GM21825 (cell line): ENCODE measurements around the gene CELF4.

Source experiments
- ATAC-seq: cut with Tn5 transposase; IDR thresholded peaks from one replicate; pipeline ENCODE4 v1.9.1; 2021; ENCODE audit warnings: mild to moderate bottlenecking, moderate library complexity; ENCODE audit not compliant: unreplicated experiment

The CELF4 gene

DNA sequence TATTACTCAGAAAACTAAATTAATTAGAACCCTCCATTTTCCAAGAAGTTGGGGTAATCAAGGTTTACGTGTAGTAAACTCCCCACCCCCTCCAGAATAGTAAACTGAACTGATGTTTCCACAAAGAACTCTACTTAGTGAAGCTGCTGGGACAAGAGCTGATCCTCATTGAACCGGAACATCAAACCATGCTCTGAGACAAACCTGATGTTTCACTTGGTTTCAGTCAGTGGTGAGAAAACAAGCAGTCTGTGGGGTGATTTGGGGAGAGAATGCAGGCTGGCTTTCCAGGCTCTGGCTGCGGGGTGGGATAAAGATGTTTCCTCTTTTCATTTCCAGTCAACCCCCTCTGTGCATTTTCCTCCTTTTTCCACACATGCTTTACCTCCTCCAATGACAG, 38.2 kb downstream of the CELF4 start:
- ATAC-seq: no peak

DNA sequence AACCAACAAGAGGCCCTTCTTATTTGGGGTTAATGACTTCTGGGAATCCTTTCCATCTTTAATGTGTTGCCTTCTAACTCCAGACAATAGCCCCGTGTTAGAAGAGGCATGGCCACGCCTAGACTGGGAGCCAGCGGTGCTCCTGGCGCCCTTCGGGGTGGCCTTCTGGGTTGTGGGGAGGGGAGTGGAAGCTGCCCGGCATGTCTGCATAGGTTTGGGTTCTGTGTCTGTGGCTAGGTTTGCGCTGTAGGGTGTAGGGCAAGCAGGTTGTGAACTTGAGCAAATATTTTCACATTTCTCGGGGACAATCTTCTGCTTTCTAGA, 40.4 kb downstream of the CELF4 start:
- no peak for ATAC-seq

DNA sequence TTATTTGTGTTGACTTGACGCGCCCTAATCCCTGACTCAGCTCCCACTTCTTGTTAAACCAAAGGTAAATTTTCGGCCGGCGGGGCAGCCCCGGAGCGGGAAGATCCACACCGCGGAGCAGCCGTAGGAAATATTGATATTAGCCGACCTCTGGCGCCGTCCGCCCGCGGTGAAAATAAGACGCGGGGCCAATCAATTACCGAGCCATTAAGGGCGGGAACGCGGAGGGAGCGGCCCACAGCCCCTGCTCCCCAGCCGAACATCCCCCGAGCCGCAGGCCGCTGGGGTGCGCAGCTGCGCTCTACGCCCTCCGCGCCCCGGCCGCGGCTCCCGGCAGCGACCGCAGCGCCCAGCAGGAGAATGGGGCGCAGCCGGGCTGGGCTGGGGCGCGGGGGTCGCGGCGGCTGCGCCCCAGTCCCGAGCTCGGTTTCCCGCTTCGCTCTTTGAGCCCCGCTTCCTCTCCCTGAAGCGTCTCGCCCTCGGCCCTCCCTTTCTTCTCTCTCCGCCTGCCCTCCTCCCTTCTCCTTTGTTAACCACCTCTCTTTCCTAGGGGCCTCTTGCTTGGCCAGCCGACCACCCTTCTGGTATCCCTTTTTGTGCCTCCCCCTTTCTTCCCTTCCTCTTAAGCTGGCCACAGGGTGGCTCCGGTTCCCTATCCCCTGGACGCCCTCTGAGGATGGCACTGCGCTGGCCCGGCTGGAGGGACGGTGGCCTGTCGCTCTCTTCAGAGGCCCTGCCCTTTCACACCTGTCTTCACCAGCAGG, 40.9 kb downstream of the CELF4 start:
- ATAC-seq: no peak

DNA sequence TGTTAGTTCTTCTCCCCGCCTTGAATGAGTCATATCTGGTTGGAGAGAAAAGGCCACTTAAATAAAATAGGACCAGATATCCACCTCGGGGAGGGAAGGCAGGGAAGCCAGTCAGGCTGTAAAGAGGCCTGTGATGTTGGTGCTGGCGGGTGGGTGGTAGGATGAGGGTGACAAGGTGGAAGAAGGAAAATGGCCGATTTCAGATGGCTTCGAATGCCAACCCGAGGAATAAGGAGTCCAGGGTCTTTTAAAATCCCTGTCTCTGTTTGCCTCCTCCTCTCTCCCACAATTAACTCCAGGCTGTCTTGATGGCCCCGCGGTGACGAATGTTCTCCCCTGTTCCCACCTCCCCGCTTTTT, 41.5 kb downstream of the CELF4 start:
- no peak for ATAC-seq

- no peak for ATAC-seq
Measured at GRCh38 chr18:37521510-37522465, 43.8 kb downstream of the CELF4 start.

DNA sequence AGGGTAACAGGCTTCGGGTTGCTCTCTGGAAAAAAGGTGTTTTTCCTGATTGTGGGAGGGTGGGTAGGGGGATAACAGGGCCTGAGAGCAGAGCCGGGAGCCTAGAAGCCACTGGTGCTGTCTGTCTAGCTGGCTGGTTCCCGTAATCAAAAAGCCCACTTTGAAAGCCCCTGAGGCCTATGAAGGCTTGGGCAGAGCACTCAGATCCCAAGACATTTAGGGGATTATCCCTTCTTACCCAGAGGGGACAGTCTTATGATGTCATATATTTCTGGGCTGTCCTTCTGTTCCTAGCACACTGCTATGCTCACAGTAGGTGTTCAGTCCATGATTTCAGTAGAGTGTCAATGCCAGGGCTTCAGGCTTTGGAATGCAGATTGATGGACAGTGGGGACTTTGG, 45.1 kb downstream of the CELF4 start:
- ATAC-seq: no peak

- ATAC-seq: no peak
Measured at GRCh38 chr18:37519510-37520135, 46.0 kb downstream of the CELF4 start.

GRCh38 chr18:37516361-37516853, 49.2 kb downstream of the CELF4 start:
- ATAC-seq: no peak

DNA sequence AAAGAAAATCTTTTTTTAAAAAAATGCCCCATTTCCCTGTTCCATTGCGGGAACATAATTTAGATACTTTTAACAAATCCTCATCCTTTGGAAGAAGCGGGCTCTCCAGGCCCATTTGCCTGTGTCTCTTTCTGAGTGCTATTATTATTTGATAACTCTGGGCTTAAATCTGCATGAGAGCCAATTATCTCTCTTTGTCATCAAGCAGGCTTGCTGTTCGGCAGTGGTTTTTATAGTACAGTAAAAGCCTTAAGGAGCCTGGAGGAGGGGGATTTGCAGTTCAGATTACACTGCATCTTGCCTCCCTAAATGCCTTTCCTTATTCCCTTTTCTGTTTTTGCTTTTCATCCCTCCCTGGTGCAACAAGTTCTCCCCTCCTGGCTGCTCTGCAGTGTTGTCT, 50.6 kb downstream of the CELF4 start:
- ATAC-seq: no peak

DNA sequence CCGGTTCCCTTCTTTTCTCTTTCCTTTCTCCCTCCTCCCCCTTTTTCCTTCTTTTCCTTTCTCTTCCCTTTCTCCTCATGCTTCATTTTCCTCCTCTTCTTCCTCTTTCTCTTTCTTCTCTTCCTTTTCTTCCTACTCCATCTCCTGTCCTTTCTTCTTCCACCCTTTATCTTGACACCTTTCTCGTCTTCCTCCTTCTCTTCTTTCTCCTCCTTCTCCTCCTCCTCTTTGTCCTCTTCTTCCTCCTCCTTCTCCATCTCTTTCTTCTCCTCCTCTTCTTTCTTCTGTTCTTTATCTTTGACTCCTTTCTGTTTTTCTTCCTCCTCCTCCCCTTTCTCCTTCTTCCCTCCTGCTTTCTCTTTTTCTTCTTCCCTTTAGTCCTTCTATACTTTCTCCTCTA, 53.2 kb downstream of the CELF4 start:
- no peak for ATAC-seq

DNA sequence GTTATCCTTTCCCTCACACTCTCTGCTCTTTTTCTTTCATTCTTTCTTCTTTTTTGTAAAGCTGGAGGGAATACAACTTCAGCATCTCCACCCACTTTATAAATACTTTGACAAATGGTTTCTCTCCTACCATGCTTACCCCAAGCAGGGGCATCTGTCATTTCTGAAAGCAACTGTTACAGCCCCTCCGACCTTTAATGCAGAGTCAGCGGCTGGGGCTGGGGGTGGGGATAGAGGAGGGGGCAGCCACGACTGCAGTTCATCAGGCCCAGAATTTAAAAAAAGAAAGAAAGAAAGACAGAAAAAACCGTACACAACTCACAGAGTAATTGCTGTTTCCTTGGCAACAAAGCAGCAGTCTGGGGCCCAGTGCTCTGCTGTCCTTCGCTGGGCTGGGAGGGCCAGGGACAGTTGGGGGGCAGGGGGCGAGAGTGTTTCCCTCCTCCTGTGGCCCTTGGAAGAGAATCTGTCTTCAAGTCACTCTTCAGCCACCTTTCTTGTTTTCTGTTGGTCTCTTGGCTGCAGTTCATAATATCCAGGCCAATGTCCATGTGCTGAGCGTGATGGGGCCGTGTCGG, 53.8 kb downstream of the CELF4 start:
- ATAC-seq: no peak

DNA sequence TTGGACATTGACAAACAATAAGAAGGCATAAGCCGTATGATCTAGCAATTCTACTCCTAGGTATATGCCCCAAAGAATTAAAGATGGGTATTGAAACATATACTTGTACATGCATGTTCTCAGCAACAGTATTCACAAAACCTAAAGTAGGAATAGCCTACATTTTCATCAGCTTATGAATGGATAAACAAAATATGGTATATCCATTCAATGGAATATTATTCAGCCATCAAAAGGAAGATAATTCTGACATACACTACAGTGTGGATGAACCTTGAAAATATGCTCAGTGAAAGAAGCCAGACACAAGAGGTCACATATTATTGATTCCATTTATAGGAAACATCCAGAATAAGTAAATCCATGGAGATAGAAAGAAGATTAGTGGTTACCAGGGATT, 56.0 kb downstream of the CELF4 start:
- no peak for ATAC-seq

GRCh38 chr18:37508207-37508606, 57.4 kb downstream of the CELF4 start:
- ATAC-seq: no peak

DNA sequence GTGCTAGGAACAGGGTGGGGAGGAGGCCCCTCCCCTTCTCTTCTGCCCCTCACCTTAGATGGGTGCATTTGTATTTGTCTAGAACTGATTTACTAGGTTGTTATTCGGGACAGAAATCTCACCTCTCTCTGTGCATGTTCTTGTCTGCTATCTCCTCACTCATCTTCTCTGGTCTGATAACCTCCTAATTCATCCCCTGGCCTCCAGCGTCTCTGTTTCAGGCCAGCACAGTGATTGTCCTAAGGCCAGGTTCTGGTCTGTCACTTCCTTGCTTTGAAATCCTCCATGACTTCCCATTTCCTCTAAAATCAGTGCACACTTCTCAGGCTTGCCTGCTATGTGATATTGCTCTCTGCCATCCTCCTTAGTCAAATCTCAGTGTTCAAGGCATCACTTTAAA, 58.4 kb downstream of the CELF4 start:
- ATAC-seq: no peak

GRCh38 chr18:37506001-37506400, 59.6 kb downstream of the CELF4 start:
- no peak for ATAC-seq

DNA sequence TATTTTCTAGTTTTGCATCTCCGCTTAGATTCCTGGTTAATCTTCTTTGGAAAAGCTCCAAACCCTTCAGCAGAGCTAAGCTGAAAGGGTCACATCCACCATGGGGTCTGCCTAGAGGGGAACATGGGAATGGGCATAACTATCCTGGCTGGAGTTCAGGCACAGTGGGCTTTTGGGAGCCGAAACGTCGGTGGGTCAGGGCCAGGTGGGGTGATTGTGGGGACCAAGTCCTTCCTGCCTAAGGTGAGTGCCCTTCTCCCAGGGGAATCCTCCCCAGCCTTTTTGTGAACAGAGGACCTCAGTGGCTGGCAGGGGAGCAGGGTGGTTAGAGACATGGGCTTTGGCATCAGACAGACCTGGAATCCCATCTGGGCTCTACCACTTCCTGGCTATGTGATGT, 60.3 kb downstream of the CELF4 start:
- no peak for ATAC-seq

GRCh38 chr18:37502601-37503000, 63.0 kb downstream of the CELF4 start:
- no peak for ATAC-seq

GRCh38 chr18:37502036-37502435, 63.6 kb downstream of the CELF4 start:
- ATAC-seq: no peak

DNA sequence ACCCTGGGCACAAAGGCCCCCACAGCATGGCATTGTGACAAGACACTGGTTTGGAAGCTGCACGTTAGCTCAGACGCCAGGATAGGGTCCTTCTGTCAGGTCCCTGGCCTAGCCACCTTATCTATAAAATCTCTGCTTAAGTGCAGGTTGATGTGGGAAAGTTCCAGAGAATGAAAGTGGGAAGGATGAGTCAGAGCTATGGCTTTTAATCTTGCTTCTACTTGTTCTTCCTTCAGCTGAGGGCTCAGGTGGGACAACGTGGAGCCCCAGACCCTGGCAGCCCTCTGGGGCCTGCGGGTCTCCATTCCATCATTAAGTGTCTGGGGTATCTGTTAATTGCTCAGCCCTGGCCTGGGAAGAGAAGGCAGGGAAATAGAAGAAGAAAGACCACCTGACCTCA, 64.5 kb downstream of the CELF4 start:
- no peak for ATAC-seq

DNA sequence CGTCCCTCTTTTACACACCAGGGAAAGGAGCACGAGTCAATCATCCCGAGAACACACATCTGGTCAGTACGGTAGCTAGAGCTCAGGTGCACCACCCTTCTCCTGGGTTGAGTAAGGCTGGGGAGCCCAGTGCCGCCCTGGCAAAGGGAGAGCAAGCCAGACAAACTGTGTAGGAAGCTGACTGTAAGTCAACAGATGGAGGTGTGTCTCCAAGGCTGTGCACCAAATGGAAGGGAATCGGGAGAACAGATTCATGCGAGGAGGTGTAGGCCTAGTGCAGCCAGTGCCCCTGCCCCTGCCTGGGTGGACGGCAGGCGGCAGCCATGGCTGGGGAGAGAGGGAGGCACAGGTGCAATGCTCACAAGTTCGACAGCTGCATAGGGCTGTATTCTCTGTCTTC, 65.7 kb downstream of the CELF4 start:
- ATAC-seq: no peak

GRCh38 chr18:37499044-37499443, 66.6 kb downstream of the CELF4 start:
- ATAC-seq: no peak
